Activated naive CD4-positive, alpha-beta T cell treated with anti-CD3 and anti-CD28 coated beads, Interleukin-2, amount 50 U/mL, for 72 hours (primary cell): ENCODE results near the gene PBX1. TPM values are rescaled to one million over a fixed set of nuclear protein-coding genes. Genes with fewer than 3 reads are reported as not detected.

Experiments
- ATAC-seq, 2 donors: fragments of 150-1000 bp; cut with Tn5 transposase; 2 replicates each; pipeline ENCODE4 v1.10.0; 2021; ENCODE audit warnings: mild to moderate bottlenecking in 2 of 2, moderate library complexity in 2 of 2
- DNase-seq, 2 donors: peaks; one replicate each; pipeline ENCODE4 v3.0.0; 2021 to 2022; ENCODE audit warnings: low spot score in 2 of 2
- H3K27ac Mint-ChIP-seq, 2 donors: one replicate each; pipeline ENCODE4 v1.8.0; 2022; ENCODE audit warnings: mild to moderate bottlenecking in 2 of 2, mixed read lengths in 2 of 2
- H3K36me3 Mint-ChIP-seq, 2 donors: one replicate each; pipeline ENCODE4 v1.8.0; 2022; ENCODE audit warnings: mixed read lengths in 2 of 2
- H3K9me3 Mint-ChIP-seq, 2 donors: one replicate each; pipeline ENCODE4 v1.8.0; 2022; ENCODE audit warnings: mixed read lengths in 2 of 2
- total RNA-seq, 2 donors: library from RNA; stranded (reverse); gene quantifications; one replicate each; pipeline ENCODE4 v1.2.3, GENCODE V29; 2022

PBX1 gene
- total RNA-seq, 2 donors from 2014 or later, result 0.19 to 0.39 TPM

DNA sequence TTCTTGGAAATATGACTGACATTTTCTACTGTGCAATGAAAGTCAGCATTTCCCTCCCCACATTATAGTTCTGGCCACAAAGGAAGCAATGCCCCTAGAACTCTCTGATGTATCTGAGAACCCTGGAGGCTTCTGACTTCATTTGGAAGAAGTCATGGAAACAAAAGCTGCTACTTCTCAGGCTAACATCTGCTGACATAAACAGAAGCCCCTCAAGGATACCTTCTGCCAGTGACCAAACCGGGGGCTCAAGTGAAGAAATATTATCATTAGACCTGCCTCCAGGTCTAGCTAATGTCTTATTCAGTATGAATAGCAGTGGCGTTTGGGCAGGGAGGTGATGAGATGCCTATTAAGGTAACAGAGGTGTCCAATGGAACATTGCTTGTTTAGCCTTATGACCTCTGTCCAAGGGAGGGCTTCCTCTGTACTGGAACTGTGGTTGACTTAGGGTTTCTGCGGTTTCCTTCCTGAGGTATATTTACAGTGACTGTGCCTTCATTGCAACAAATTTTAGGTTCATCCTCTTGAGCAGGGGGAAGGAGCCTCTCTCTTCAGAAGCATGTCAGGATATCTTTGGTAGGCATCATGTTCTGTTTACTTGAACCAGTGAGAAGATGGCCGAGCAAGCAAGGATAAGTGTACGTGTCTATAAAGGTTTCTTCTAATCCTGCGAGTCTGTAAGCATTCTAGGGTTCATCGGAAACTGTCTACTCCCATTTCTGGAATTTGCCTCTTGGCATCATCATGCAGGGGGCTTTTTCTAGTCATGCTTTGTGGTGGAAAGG is 161.7 kb downstream of the PBX1 start:
- peak in 1 of 2 donors; percentile 64 for ATAC-seq
- H3K27ac Mint-ChIP-seq, result no peak overlapping the region
- peaks cover 4 to 6% of the 10 kb centered on the region in 2 donors for H3K9me3 Mint-ChIP-seq
- DNase-seq, result no peak
- H3K36me3 Mint-ChIP-seq, result no peaks in the 10 kb centered on the region

DNA sequence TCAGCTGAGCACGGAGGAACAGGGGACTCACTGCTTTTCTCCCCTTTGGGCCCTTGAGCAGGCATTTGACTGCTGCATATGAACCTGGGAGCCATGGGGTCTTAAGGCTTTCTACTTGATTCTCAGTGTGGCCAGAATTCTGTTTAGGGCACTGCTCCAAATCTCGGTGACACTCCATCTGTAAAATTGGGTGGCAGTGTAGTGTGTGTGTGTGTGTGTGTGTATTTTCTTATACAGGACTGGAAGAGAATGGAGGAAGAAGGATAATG is 162.2 kb downstream of the PBX1 start:
- Mint-ChIP-seq H3K36me3 (no peaks in the 10 kb centered on the region), H3K9me3 (peaks cover 4 to 6% of the 10 kb centered on the region in 2 donors), H3K27ac (no peak overlapping the region)
- ATAC-seq (no peak), DNase-seq (no peak)

DNA sequence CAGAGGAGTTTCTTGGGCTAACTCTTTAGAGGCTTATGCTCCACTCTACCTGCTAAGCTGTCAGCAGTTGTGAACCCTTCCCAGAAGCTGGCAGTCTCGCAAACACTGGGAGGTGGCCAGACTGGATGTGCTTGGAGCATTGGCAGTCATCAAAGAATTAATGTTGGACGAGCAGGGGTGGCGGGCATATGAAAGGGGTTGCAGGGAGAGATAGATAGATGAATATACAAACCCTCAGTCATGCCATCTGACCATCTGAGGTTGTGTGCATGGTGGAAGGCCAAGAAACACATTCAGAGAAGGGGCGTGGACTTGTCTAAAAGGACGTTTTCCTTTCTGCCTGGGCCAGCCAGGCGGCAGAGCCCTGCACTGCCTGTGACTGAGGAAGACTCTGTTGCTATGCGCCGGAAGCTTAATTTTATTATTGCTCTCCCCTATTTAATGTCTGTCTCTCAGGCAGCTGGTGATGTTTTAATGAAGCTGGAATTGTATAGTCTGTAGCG is 164.4 kb downstream of the PBX1 start:
- ATAC-seq (no peak), DNase-seq (no peak)
- H3K27ac Mint-ChIP-seq, result no peak overlapping the region
- peaks cover 4 to 6% of the 10 kb centered on the region in 2 donors for H3K9me3 Mint-ChIP-seq
- H3K36me3 Mint-ChIP-seq, result no peaks in the 10 kb centered on the region

DNA sequence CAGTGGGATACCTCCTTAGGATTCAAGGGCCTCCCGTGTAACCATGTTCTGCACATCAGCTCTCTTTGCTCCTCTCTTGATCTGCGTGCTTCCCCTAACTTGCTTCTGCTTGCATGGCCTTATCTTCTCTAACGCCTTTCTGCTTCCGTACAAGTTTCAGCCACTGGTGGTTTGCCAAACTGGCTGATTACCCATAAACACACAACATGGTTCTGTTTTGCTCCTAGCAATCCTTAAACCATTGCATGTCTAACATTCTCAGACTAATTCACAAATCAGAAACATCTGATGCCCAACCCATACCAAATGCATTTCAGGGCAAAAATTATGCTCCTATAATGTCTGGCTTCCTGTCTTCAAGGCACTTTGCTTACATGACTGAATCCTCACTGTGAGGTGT is 166.4 kb downstream of the PBX1 start:
- peaks cover 4 to 6% of the 10 kb centered on the region in 2 donors for H3K9me3 Mint-ChIP-seq
- ATAC-seq (no peak), DNase-seq (no peak)
- H3K36me3 Mint-ChIP-seq, result no peaks in the 10 kb centered on the region
- no peak overlapping the region for H3K27ac Mint-ChIP-seq

DNA sequence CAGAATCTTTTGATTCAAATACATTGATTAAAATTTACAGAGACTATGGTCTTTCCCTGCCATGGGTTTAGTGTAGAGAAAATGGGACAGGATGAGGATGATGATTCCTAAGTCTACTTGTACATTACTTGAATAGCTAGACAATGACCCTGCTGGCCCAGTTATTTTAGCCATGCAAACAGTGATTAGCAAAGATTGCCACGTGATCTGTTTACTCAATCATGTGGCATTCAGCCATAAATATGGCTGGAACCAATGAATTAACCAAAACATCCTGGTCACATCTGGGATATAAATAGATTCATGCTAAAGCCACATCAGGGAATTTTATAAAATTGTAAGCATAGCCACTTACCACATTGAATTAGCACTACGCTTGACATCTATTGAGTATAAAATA is 167.3 kb downstream of the PBX1 start:
- DNase-seq (no peak), ATAC-seq (no peak)
- Mint-ChIP-seq H3K9me3 (peaks cover 4 to 10% of the 10 kb centered on the region in 2 donors), H3K27ac (no peak overlapping the region), H3K36me3 (no peaks in the 10 kb centered on the region)

DNA sequence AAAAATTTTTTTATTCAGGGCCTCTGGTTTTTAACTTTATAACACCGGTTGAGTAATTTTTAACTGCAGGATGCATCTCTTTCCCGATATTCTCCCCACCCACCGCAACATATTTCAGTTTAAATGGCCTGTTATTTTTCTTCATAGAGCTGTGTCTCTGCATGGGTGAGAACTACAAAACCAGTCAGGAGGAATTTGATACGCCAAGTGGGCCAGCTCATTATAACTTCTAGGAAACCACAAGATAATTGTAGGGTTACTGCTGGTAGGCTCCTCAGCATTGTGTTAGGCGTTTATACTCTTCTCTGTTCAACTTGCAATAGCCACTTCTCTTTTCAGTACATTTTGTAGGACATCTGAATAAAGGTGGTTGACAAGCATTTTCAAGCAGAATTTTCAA is 169.7 kb downstream of the PBX1 start:
- no peak for ATAC-seq
- H3K9me3 Mint-ChIP-seq, result peaks cover 9 to 11% of the 10 kb centered on the region in 2 donors
- no peak for DNase-seq
- no peak overlapping the region for H3K27ac Mint-ChIP-seq
- H3K36me3 Mint-ChIP-seq, result no peaks in the 10 kb centered on the region

DNA sequence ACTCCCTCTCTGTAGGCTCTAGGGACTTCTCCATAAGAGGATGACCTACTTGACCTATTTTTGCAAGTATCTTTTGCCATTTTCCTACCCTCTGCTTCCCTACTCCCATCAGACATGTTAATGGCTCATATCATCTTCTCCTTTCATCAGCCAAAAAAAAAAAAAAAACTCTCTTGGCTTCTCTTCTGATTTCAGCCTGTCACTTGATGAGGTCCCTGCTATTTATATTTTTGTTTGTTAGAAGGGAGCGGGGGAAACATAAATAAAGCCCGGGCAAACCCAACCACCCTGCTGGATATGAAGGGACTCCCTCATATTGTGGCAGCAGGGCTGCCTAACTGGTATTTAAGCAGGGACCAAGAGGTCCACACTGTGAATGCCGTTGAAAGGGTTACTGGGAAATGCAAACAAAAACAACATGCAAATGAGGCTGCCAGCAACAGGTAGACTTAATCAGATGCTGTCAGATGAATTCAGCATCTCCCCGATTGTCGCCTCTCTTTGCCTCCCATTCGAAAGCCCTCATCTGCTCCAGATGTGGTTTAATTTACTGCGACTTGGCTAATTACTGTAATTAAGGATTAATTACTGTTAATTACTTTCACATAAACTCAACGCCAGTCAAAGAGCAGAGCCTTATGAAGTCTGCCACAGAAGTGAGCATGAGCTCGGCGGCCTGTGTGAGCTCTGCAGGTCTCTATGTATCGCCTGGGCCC is 172.3 kb downstream of the PBX1 start:
- Mint-ChIP-seq H3K27ac (no peak overlapping the region), H3K36me3 (no peaks in the 10 kb centered on the region), H3K9me3 (peaks cover 10 to 11% of the 10 kb centered on the region in 2 donors)
- DNase-seq, result no peak
- ATAC-seq, result no peak

DNA sequence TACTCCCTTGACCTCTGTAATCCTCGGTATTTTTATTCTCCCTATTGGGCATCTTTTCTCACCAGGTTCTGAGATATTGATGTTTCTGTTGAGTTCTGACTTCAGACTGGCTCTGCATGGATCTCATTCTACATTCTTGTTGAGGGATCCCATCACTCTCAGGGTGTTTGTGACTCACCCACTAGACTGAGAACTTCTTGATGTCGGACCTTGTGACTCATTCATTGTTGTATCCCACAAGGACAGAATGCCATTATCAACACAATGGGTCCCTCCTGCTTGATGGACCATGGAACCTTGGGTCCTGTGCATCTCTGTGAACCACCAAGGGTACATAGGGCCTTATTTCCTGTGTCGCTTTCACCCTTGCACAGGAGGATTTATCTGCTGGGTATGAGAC is 174.1 kb downstream of the PBX1 start:
- DNase-seq (no peak), ATAC-seq (no peak)
- Mint-ChIP-seq H3K36me3 (no peaks in the 10 kb centered on the region), H3K27ac (no peak overlapping the region), H3K9me3 (peaks cover 11 to 14% of the 10 kb centered on the region in 2 donors)

DNA sequence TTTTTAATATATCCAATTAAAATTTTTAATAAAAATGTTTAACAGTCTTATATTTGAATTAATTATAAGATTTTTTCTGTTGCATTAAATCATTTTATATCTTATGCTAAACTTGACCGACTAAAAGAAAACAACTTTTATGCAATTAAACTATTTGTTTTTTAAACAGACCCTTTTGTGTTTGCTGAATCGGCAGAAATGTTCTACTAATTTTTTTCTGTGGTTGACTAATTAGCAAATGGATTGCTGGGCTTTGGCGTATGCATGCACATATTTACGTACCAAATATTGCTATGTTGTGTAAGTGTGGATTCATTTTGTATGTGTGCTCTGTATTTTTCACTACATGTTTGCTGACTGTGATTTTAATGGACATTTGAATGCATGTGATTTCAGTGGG is 174.8 kb downstream of the PBX1 start:
- Mint-ChIP-seq H3K36me3 (no peaks in the 10 kb centered on the region), H3K27ac (no peak overlapping the region), H3K9me3 (peaks cover 11 to 14% of the 10 kb centered on the region in 2 donors)
- DNase-seq, result no peak
- ATAC-seq, result no peak

DNA sequence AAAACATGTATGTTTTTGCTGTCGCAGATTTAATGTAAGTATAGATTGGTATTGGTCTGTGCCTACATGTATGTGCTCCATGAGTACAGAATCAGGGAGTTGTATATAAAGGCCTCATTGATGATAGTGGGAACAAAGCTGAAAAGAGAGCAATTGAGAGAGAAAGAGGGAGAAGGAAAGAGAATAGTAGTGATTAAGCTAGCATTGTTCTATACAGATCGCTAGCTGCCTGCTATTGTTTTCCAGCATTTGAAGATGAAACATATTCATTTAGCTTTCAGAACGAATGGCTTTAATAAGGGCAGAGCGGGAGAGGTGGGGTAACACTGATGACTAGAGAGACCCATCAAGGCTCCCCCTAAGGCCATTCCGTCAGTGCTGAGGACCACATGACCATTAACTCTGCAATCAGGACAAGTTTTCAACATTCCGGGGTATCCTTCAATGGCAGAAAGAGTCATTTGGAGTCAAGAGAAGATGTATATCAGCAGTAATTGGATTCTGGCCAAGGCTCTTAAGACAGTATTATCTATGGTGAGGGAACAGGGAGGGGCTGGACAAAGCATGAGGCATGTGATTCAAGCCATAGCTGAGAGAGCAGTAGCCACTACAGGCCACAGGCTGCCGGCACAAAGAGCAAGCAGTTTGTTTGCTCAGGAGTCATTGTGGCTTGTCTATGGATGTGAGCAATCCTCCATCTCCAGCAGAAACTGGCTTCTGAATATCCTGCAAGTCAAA is 176.5 kb downstream of the PBX1 start:
- Mint-ChIP-seq H3K9me3 (peaks cover 11 to 14% of the 10 kb centered on the region in 2 donors), H3K36me3 (no peaks in the 10 kb centered on the region), H3K27ac (no peak overlapping the region)
- no peak for ATAC-seq
- DNase-seq, result no peak

DNA sequence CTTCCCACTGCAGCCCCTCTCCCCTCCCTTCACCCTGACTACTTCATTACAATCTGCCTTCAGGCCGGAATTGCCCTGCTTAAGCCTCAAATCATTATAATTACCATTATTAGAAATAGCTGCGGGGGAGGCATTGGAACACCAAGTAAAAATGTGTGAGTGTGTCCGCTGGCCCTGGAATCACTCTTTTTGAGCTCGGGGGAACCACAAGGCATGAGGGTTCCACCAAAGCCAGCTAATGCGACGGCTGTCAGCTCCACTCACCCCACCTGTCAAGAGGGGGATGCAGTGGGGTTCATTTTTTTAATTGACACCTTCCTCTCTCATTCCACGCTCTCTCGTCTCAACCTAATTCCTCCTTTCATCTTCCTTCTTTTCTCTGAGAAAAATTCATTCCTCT is 177.2 kb downstream of the PBX1 start:
- H3K27ac Mint-ChIP-seq, result no peak overlapping the region
- H3K9me3 Mint-ChIP-seq, result peaks cover 11% of the 10 kb centered on the region in 2 donors
- DNase-seq (no peak), ATAC-seq (no peak)
- no peaks in the 10 kb centered on the region for H3K36me3 Mint-ChIP-seq

DNA sequence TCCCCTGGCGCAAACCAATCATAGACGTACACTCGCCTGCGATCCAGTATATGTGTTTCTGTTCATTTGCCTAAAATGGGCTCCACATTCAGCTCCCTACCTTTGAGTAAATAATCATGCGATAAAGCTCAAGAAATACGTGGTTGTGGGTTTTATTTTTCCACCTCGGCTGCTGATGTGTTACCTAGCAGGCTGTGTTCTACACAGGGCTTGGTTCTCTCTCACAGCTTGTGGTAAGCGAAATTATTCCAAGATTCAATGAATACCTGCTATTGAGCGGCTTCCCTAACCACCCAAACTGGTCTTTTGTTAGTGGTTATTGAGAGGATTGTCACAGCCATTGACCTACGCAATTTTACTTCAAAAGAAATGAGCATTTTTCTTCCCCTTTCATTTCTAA is 180.2 kb downstream of the PBX1 start:
- Mint-ChIP-seq H3K36me3 (no peaks in the 10 kb centered on the region), H3K27ac (no peak overlapping the region), H3K9me3 (peaks cover 5 to 9% of the 10 kb centered on the region in 2 donors)
- no peak for ATAC-seq
- no peak for DNase-seq

DNA sequence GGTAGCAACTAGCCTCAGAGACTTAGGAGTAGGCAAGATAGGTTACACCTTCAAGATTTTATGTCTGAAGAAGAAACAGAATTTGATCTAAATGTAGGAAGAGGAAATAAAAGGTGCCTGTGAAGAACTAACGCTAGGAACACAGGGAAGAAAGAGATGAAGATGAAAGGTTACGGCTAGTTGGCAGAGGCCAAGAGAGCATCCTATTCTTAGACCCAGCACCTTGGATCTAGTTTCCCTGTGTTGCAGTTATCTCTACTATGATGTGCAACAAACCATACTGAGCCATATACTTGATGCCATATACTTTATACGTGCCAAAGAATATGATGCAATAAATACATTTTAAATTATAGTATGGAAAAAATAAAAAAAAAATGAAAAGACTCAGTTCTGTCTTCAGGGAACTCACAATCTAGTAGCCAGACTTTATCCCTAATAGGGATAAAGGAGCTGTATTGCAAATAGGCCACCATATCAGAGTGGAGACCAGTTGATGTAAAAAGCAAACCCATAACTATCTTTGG is 181.1 kb downstream of the PBX1 start:
- Mint-ChIP-seq H3K36me3 (no peaks in the 10 kb centered on the region), H3K27ac (no peak overlapping the region), H3K9me3 (peaks cover 5 to 9% of the 10 kb centered on the region in 2 donors)
- ATAC-seq, result no peak
- DNase-seq, result no peak

DNA sequence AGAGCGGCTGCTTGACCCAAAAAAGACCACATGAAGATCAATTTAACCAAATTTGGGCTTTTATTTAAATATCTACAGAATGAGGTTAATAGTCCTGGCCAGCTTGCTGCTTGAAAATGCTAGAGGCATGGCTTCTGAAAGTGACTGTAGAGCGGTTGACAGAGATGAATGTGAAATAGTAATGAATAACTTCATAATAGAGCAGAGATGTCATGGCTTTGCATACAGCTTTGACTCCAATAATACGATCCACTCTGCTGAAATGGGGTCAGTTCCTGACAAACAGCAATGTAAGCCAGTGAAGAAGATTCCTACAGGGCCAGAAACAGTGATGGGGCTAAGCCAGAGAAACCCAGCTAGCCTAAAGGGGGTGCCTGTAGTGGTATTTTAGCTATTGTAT is 183.8 kb downstream of the PBX1 start:
- no peak for DNase-seq
- Mint-ChIP-seq H3K27ac (no peak overlapping the region), H3K36me3 (no peaks in the 10 kb centered on the region), H3K9me3 (no peaks in the 10 kb centered on the region)
- ATAC-seq, result no peak

DNA sequence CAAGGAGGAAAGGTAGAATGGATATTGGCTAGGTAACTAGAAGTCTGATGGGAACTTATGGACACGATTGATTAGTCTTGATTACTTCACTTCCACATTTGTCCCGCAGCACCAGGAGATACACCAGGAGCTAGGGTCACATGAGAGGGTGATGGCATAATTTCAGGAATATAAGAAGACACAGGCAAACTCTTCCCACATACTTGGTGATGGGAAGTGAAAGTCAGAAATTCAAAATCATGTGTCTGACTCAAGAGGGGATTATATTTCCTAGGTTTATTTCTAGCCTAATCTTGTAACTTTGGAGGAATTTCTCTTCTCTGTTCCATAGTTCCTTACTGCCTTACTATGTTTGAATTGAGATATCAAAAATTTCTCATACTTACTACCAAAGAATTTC is 185.0 kb downstream of the PBX1 start:
- no peak for DNase-seq
- H3K27ac Mint-ChIP-seq, result no peak overlapping the region
- no peak for ATAC-seq
- no peaks in the 10 kb centered on the region for H3K36me3 Mint-ChIP-seq
- no peaks in the 10 kb centered on the region for H3K9me3 Mint-ChIP-seq

DNA sequence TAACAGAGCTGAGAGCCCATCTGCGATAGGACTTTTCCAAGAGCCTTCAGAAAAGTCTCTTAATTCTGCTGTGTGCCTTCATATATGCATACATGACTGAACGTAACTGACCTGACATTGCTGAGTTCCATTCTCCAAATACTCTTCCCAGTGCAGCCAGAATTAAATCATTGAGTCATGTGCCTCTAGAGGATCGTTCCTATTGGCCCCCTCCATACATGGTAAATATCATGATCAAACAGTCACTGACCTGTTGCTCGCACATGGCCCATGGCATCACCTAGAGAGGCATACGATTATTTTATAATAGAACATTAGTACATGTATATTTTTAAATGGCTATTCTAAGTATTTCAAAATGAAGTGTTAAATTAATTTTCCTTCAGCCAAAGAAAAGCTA is 186.8 kb downstream of the PBX1 start:
- ATAC-seq, result no peak
- no peak for DNase-seq
- Mint-ChIP-seq H3K36me3 (no peaks in the 10 kb centered on the region), H3K27ac (no peak overlapping the region), H3K9me3 (no peaks in the 10 kb centered on the region)

DNA sequence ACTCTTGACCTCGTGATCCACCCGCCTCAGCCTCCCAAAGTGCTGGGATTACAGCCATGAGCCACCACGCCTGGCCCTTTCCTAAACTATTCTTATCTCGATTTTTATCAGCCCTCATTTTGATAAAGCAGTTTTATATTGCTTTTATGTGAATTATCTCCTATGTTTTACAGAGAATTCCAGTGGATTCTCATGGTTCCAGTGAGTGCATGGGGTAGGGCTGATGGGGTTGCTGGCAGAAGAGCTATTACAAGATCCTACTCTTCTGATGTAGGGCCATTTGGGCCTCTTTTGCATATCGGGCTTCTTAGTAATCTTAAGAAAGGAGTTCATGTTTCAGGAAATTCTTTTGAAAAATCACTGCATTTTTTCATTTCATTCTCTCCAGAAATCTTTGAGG is 187.6 kb downstream of the PBX1 start:
- ATAC-seq, result no peak
- Mint-ChIP-seq H3K27ac (no peak overlapping the region), H3K9me3 (no peaks in the 10 kb centered on the region), H3K36me3 (no peaks in the 10 kb centered on the region)
- no peak for DNase-seq
